Endothelial cell (in vitro differentiated cells): ENCODE data around the gene UGT2B10. TPM values are rescaled to one million over a fixed set of nuclear protein-coding genes. Genes with fewer than 3 reads are reported as not detected.

ENCODE experiments used
- DNase-seq: peaks from one replicate; pipeline ENCODE4 v3.0.0; 2021; ENCODE audit warnings: low spot score
- H3K27ac Mint-ChIP-seq: one replicate; pipeline ENCODE4 v1.8.0; 2021; ENCODE audit warnings: mixed read lengths, inconsistent platforms; ENCODE audit not compliant: unreplicated experiment
- H3K27me3 Mint-ChIP-seq: one replicate; pipeline ENCODE4 v1.8.0; 2021; ENCODE audit warnings: mild to moderate bottlenecking, moderate library complexity, mixed read lengths, inconsistent platforms; ENCODE audit not compliant: unreplicated experiment
- H3K36me3 Mint-ChIP-seq: one replicate; pipeline ENCODE4 v1.8.0; 2021; ENCODE audit warnings: mild to moderate bottlenecking, low read depth, mixed read lengths, inconsistent platforms; ENCODE audit not compliant: unreplicated experiment
- H3K4me1 Mint-ChIP-seq: one replicate; pipeline ENCODE4 v1.8.0; 2021; ENCODE audit warnings: mild to moderate bottlenecking, mixed read lengths, inconsistent platforms; ENCODE audit not compliant: unreplicated experiment
- H3K4me3 Mint-ChIP-seq: one replicate; pipeline ENCODE4 v1.8.0; 2021; ENCODE audit warnings: mild to moderate bottlenecking, mixed read lengths, inconsistent platforms; ENCODE audit not compliant: unreplicated experiment
- H3K9me3 Mint-ChIP-seq: one replicate; pipeline ENCODE4 v1.8.0; 2021; ENCODE audit warnings: mixed read lengths, inconsistent platforms; ENCODE audit not compliant: unreplicated experiment
- total RNA-seq: library from RNA; stranded (reverse); fragmentation: NEBNext Ultra II Directional; extraction: Animal tissue kit (Norgen Biotek cat#: 25700); gene quantifications from one replicate; pipeline ENCODE4 v1.2.1, GENCODE V29; 2021; ENCODE audit not compliant: unreplicated experiment
- TF ChIP-seq, protein P1 (sequence below): fragments of 200-600 bp; sonication (generic); IDR thresholded peaks from one replicate; pipeline ENCODE4 v1.5.0; 2021; ENCODE audit warnings: antibody characterized with exemption; ENCODE audit not compliant: unreplicated experiment

The UGT2B10 gene
- total RNA-seq, 1 donor from 2014 or later: not detected

DNA sequence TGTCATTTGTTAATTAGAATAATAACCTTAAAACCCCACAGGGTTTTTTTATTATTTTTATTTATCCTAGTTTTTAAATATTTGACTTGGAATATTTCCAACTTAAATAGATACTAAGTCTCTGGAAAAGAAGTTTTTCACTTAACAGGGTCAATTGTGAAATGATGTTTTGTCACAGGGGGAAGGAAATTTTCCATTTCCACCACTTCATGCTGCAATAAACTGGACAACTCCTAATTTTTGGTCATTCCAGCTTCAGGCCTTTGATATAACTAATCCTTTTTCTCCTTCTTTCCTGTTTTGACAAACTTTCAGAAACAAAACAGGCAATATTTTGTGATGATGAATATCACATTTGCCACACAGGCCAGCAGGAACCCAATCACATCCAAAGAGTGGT, 45.3 kb downstream of the UGT2B10 start:
- TF ChIP-seq, protein P1, sequence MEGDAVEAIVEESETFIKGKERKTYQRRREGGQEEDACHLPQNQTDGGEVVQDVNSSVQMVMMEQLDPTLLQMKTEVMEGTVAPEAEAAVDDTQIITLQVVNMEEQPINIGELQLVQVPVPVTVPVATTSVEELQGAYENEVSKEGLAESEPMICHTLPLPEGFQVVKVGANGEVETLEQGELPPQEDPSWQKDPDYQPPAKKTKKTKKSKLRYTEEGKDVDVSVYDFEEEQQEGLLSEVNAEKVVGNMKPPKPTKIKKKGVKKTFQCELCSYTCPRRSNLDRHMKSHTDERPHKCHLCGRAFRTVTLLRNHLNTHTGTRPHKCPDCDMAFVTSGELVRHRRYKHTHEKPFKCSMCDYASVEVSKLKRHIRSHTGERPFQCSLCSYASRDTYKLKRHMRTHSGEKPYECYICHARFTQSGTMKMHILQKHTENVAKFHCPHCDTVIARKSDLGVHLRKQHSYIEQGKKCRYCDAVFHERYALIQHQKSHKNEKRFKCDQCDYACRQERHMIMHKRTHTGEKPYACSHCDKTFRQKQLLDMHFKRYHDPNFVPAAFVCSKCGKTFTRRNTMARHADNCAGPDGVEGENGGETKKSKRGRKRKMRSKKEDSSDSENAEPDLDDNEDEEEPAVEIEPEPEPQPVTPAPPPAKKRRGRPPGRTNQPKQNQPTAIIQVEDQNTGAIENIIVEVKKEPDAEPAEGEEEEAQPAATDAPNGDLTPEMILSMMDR: no peak

DNA sequence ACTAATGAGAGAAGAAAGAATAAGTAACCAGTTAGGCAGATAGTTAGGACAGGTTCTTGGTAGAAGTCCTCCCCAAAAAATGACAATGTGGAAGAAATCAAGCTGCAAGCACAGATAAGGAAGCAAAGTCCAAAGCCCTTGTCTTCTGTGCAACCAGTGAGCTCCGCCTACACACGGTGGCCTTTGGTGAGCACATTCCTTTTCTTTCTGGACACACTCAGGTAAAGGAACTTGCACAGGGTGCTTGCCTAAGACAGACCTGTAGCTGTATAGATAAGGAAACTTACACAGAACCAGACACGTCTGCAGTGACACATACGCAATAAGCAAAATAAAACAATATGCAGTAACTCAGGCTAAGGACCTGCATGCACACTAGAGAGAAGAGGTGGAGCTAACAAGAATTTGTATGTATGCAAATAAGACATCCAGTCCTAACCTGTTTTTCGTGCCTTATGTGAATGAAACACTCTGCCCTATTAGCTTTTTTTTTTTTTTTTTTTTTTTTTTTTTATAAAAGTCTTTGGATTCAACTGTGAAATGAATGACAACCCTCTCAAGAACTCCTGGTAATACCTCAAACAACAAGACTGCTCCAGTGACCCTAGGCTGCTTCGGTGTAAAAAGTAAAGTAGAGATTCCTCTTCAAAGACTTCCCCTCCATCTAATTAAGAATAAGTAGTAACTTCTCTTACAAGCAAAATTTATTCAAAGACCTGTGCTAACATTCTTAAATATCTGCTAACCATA, 48.8 kb downstream of the UGT2B10 start:
- no peaks in the 10 kb centered on the region for H3K27me3 Mint-ChIP-seq
- TF ChIP-seq, protein P1: no peak
- peak overlapping the region; percentile 76 for H3K27ac Mint-ChIP-seq
- no peaks in the 10 kb centered on the region for H3K36me3 Mint-ChIP-seq
- peaks cover 8% of the 10 kb centered on the region for H3K4me1 Mint-ChIP-seq
- no peaks in the 10 kb centered on the region for H3K9me3 Mint-ChIP-seq
- DNase-seq: peak; percentile 6
- no peak overlapping the region for H3K4me3 Mint-ChIP-seq

More for the DNA sequence above, 45.3 kb downstream of the UGT2B10 start:
- no peaks in the 10 kb centered on the region for H3K36me3 Mint-ChIP-seq
- no peak overlapping the region for H3K4me3 Mint-ChIP-seq
- H3K9me3 Mint-ChIP-seq: no peaks in the 10 kb centered on the region
- H3K4me1 Mint-ChIP-seq: peaks cover 8% of the 10 kb centered on the region
- no peak for DNase-seq
- H3K27ac Mint-ChIP-seq: no peak overlapping the region
- H3K27me3 Mint-ChIP-seq: peaks cover 2% of the 10 kb centered on the region

DNA sequence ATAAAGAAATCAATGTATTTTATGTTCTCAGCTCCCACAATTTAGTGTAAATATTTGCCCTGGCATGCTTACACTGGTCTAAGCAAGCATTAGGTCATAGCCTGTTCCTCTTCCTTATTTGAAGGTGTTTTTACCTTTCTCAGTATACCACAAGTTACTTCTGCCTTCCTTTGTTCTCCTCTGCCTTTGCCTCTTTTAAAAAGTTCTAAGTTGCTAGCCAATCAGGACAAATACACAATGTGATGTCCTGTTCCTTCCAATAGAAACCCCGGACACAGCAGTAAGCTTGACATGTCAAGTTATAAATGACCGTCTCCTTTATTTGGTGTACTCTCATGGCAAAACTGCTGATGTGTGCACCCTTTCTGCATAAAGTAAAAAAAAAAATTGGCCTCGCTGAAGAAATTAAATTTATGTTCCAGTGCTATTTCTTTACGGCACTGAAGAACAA, 49.4 kb downstream of the UGT2B10 start:
- TF ChIP-seq, protein P1: no peak
- Mint-ChIP-seq H3K4me3 (no peak overlapping the region), H3K27me3 (no peaks in the 10 kb centered on the region), H3K4me1 (peaks cover 8% of the 10 kb centered on the region), H3K9me3 (no peaks in the 10 kb centered on the region), H3K27ac (no peak overlapping the region), H3K36me3 (no peaks in the 10 kb centered on the region)
- no peak for DNase-seq

DNA sequence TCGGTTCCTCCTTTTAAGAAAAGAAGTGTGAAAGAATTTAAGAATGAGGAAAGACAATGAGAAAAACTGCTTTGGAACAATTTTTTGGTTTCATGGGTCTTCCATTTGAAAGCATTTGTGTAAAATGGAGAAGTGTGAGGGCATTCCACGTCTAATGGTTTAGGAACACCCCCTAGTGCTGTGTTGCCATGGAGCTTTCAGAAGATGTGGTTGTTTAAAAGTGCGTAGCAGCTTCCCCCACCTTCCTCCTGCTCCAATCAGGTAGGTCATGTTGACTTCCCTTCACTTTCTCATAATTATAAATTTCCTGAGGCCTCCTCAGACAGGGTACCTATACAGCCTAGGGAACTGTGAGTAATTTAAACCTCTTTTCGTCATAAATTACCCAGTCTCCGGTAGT, 50.0 kb downstream of the UGT2B10 start:
- Mint-ChIP-seq H3K36me3 (no peaks in the 10 kb centered on the region), H3K27me3 (no peaks in the 10 kb centered on the region), H3K9me3 (no peaks in the 10 kb centered on the region), H3K27ac (no peak overlapping the region), H3K4me3 (no peak overlapping the region), H3K4me1 (peaks cover 8% of the 10 kb centered on the region)
- TF ChIP-seq, protein P1: no peak
- DNase-seq: no peak

DNA sequence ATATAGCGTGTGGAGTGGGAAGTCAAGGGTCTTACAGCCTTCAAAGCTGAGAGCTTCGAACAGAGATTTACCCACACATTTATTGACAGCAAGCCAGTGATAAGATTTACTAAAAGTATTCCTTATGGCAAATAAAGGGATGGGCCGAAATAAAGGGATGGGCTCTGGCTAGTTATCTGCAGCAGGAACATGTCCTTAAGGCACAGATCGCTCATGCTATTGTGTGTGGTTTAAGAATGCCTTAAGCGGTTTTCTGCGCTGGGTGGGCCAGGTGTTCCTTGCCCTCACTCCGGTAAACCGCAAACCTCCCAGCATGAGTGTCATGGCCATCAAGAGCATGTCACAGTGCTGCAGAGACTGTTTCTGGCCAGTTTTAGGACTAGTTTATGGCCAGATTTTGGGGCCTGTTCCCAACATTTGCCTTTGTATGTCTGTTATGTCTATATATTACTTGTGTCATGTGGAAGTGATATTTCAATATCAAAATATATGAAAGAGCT, 53.5 kb downstream of the UGT2B10 start:
- H3K4me1 Mint-ChIP-seq: peaks cover 7% of the 10 kb centered on the region
- TF ChIP-seq, protein P1: no peak
- H3K4me3 Mint-ChIP-seq: no peak overlapping the region
- H3K9me3 Mint-ChIP-seq: no peaks in the 10 kb centered on the region
- no peaks in the 10 kb centered on the region for H3K36me3 Mint-ChIP-seq
- no peaks in the 10 kb centered on the region for H3K27me3 Mint-ChIP-seq
- DNase-seq: no peak
- no peak overlapping the region for H3K27ac Mint-ChIP-seq
